ENCODE measurements around the gene SAYSD1.

- no peak for TF ChIP-seq CTCF (IDR thresholded peaks at IDR 0.05; ENCODE audit: low read length)
- TF ChIP-seq EZH2 (optimal IDR thresholded peaks at IDR 0.05; ENCODE audit: low read depth, low read length), result no peak
These were observed 3.9 kb upstream of the SAYSD1 start for GRCh38 chr6:39118921-39119320.
